ENCODE data around the gene AGTPBP1. TPM values are rescaled to one million over a fixed set of nuclear protein-coding genes. Genes with fewer than 3 reads are reported as not detected.

The AGTPBP1 gene
- total and polyA plus RNA-seq, 4 donors = 10.6 to 55.9 (median 22.4) TPM

GRCh38 chr9:85730916-85731630 is 10.7 kb downstream of the AGTPBP1 start:
- no peak overlapping the region for H3K27ac ChIP-seq (ENCODE audit: low read depth in 1 of 2, low read length in 1 of 2)
- no peak for DNase-seq
- H3K4me3 ChIP-seq = no peak overlapping the region
- H3K9me3 ChIP-seq (ENCODE audit: control insufficient read depth in 4 of 4, insufficient read depth in 3 of 4, low read length in 3 of 4) = no peaks in the 10 kb centered on the region
- no peaks in the 10 kb centered on the region for H3K27me3 ChIP-seq (ENCODE audit: control insufficient read depth in 3 of 3, insufficient read depth in 3 of 3, low read length in 2 of 3)
- no peak for TF ChIP-seq CTCF (IDR thresholded peaks at IDR 0.05; ENCODE audit: control extremely low read depth, extremely low read depth)
- H3K4me1 ChIP-seq (ENCODE audit: control insufficient read depth in 5 of 5, insufficient read depth in 5 of 5, low read length in 5 of 5) = peaks cover 0 to 14% (median 0%) of the 10 kb centered on the region in 5 donors
- H3K9ac ChIP-seq (ENCODE audit: insufficient read depth in 1 of 2, low read length in 2 of 2) = no peak overlapping the region
- 64 to 65% methylated on average over 4 of the region's 4 CpGs for WGBS, 2 donors
- no peaks in the 10 kb centered on the region for H3K36me3 ChIP-seq (ENCODE audit: control insufficient read depth in 4 of 4, insufficient read depth in 4 of 4, low read length in 4 of 4)
- no peak for ATAC-seq (ENCODE audit: insufficient read depth, low FRiP score)

GRCh38 chr9:85729882-85730281 is 11.9 kb downstream of the AGTPBP1 start:
- DNase-seq = no peak
- Histone ChIP-seq H3K27ac (ENCODE audit: low read depth in 1 of 2, low read length in 1 of 2) (no peak overlapping the region), H3K36me3 (ENCODE audit: control insufficient read depth in 4 of 4, insufficient read depth in 4 of 4, low read length in 4 of 4) (no peaks in the 10 kb centered on the region), H3K4me1 (ENCODE audit: control insufficient read depth in 5 of 5, insufficient read depth in 5 of 5, low read length in 5 of 5) (peaks cover 0 to 12% (median 0%) of the 10 kb centered on the region in 5 donors), H3K9ac (ENCODE audit: insufficient read depth in 1 of 2, low read length in 2 of 2) (no peak overlapping the region), H3K4me3 (no peak overlapping the region), H3K27me3 (ENCODE audit: control insufficient read depth in 3 of 3, insufficient read depth in 3 of 3, low read length in 2 of 3) (no peaks in the 10 kb centered on the region), H3K9me3 (ENCODE audit: control insufficient read depth in 4 of 4, insufficient read depth in 3 of 4, low read length in 3 of 4) (no peaks in the 10 kb centered on the region)
- no peak for ATAC-seq (ENCODE audit: insufficient read depth, low FRiP score)
- no peak for TF ChIP-seq CTCF (IDR thresholded peaks at IDR 0.05; ENCODE audit: control extremely low read depth, extremely low read depth)

- Histone ChIP-seq H3K9ac (ENCODE audit: insufficient read depth in 1 of 2, low read length in 2 of 2) (no peak overlapping the region), H3K27ac (ENCODE audit: low read depth in 1 of 2, low read length in 1 of 2) (no peak overlapping the region), H3K9me3 (ENCODE audit: control insufficient read depth in 4 of 4, insufficient read depth in 3 of 4, low read length in 3 of 4) (peaks cover 0 to 2% (median 0%) of the 10 kb centered on the region in 4 donors), H3K27me3 (ENCODE audit: control insufficient read depth in 3 of 3, insufficient read depth in 3 of 3, low read length in 2 of 3) (no peaks in the 10 kb centered on the region), H3K4me1 (ENCODE audit: control insufficient read depth in 5 of 5, insufficient read depth in 5 of 5, low read length in 5 of 5) (peaks cover 0 to 12% (median 4%) of the 10 kb centered on the region in 5 donors), H3K36me3 (ENCODE audit: control insufficient read depth in 4 of 4, insufficient read depth in 4 of 4, low read length in 4 of 4) (no peaks in the 10 kb centered on the region), H3K4me3 (no peak overlapping the region)
- ATAC-seq (ENCODE audit: insufficient read depth, low FRiP score) (peak; percentile 47), DNase-seq (peak in 1 of 3 donors; percentile 24)
- no peak for TF ChIP-seq CTCF (IDR thresholded peaks at IDR 0.05; ENCODE audit: control extremely low read depth, extremely low read depth)
- WGBS, 2 donors = 53 to 78% methylated on average over 2 of the region's 2 CpGs
Measured at GRCh38 chr9:85727500-85727899, 14.3 kb downstream of the AGTPBP1 start.

All from lung (tissue), 12 donors.